HG03457 (cell line): ENCODE results near the gene TKT.
"Not testable (repeated sequence)": the region's sequence is repeated elsewhere in the genome, so short reads cannot be mapped to it uniquely, and the experiment has no call there.

Experiments used
- ATAC-seq: cut with Tn5 transposase; IDR thresholded peaks from one replicate; pipeline ENCODE4 v1.9.1; 2021; ENCODE audit warnings: moderate number of reproducible peaks; ENCODE audit not compliant: unreplicated experiment

The TKT gene

DNA sequence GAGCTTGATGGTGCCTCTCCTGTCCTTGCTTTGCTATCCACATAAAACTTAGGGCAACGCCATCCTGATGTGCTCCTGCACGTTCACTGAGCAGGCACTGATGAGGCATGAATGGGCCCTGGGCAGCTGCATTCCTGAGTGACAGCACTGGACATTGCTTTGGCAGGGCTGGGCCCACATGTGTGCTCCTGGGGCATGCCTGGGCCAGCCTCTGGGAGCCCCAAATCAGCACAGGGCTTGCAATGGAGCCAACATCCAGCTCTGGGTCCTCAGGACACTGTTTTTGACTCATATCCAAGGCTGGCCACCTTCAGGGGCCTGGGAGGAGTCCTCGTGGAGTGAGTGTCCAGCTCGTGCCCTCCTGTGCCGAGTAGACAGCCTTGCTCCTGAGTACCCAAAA is 5.9 kb upstream of the TKT start:
- ATAC-seq = no peak

DNA sequence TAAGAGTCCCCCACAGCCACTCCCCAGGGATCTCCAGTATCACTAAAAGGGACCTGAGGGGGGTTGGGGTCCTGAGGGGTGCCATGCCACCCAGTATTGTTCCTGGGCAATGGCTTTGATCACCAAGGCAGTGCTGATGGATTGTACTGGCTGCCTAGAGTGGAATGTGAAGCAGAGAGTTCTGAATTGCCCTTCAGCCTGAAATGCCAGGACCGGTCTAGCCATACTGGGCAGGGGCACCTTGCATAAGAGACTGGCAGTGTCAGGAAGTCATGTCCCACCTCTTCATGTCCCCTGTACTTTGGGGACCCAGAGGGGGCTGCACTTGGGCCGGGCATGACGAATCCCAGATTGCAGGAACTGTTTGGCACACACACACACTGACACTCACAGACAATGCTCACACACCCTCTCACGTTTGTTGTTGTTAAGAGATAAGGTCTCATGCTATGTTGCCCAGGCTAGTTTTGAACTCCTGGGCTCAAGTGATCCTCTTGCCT is 4.5 kb upstream of the TKT start:
- no peak for ATAC-seq

DNA sequence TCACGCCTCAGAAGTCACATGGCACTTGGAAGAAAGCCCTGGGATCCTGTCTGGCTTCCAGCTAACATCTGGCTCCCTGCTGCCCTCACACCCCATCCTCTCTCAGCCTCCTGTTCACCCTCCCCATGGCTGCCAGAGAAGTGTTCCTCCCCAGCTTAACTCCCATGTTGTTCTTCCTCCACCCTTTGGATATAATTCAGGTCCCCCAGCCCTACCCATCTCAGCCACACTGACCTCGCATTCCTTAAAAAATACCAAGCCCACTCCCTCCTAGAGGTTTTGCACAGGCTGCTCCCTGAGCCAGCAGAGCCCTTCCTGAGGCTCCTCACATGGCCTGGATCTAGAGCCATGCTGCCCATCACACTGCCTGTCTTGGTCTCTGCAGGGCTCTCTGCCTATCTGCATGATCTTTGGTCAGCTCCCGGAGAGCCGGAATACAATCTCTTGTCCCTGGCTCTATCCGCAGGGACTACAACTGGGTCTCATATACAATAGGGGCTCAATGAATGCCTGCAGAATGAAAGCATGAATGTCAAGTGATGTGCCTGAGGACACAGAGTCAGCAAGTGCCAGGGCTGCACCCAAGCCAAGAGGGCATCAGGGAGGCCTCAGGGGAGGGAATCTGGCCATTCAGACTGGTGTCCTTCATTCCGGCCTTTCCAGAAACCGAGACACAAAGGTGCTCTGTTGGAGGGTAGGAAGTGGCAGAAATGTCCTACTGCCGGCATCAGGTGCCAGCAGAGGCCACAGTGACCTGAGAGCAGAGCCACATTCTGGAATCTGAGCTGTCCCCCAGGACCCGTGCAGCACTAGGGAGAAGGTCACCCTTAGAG is 3.8 kb upstream of the TKT start:
- no peak for ATAC-seq

DNA sequence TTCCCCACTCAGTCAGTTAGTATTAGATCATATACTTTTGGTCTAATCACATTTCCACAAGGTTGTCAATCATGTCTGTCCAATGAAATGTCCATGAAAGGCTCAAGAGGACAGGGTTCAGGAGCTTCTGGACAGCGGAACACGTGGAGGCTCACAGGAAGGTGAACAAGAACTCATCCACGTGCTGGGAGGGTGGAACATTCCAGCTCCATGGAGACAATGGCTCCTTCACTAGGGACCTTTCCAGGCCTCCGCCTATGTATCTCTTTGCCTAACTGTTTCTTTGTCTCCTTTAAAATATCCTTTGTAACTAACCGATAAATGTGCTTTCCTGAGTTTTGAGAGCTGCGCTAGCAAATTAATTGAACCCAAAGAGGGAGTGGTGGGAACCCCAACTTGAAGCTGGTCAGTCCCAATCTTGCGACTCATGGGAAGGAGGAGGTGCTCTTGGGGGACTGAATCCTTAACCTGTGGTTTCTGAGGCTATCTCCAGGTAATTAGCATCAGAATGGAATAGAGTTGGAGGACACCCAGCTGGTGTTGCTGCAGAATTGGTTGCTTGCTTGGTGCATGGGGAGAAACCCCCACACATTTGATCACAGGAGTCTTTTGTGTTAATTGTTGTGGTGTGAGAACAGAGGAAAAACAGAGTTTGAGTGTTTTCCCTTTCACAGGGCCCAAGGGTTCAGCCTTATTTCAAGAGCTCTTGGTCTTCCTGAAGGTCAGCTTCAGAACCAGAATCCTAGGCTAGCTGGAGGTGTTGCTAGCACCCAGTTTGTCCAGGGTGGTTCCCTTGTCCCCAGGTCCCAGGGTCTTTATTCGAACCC is 3.0 kb upstream of the TKT start:
- no peak for ATAC-seq

DNA sequence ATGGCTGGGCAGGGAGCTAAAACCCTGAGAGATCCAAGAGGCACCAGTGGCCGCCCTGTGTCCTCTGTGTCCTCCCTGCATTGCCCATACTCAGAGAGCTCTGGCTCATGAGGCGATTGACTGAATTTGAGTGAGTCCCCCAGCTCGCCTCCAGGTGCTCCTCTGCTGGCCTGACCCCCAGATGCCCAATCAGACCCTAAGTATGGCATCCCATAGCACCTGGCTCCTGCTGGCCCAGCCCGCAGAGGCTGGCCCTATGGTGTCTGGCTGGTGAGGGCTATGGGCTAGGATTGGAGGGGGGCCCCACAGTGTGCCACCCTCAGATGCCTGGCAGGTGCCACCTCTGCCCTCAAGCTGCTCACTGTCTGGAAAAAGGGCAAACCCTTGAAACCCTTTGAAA is 1.6 kb upstream of the TKT start:
- no peak for ATAC-seq

DNA sequence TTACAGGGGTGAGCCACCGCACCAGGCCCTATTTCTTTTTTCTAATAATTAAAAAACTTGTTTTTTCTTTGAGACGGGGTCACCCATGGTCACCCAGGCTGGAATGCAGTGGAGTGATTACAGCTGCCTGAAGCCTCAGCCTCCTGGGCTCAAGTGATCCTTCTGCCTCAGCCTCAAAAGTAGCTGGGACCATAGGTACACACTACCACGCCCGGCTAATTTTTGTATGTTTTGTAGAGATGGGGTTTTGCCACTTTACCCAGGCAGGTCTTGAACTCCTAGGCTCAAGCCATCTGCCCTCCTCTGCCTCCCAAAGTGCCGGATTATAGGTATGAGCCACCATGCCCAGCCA is 858 bp upstream of the TKT start:
- no peak for ATAC-seq

DNA sequence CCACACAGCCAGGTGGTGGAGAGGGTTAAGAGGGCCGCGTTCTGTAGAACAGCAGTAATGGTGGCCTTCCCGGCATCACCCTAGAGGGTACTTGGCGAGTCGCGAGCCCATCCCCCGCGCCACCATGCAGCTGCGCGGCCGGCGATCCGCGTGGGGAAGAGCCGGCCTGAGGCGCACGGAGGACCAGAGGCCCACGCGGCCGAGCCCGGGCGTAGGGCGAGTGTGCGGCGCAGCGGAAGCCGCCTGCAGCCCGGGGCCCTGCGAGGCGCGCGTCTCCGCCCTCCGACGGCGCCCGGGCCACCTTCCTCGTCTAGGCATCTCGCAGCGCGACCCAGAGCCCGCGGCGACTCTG is 423 bp downstream of the TKT start:
- ATAC-seq = peak; percentile 41

DNA sequence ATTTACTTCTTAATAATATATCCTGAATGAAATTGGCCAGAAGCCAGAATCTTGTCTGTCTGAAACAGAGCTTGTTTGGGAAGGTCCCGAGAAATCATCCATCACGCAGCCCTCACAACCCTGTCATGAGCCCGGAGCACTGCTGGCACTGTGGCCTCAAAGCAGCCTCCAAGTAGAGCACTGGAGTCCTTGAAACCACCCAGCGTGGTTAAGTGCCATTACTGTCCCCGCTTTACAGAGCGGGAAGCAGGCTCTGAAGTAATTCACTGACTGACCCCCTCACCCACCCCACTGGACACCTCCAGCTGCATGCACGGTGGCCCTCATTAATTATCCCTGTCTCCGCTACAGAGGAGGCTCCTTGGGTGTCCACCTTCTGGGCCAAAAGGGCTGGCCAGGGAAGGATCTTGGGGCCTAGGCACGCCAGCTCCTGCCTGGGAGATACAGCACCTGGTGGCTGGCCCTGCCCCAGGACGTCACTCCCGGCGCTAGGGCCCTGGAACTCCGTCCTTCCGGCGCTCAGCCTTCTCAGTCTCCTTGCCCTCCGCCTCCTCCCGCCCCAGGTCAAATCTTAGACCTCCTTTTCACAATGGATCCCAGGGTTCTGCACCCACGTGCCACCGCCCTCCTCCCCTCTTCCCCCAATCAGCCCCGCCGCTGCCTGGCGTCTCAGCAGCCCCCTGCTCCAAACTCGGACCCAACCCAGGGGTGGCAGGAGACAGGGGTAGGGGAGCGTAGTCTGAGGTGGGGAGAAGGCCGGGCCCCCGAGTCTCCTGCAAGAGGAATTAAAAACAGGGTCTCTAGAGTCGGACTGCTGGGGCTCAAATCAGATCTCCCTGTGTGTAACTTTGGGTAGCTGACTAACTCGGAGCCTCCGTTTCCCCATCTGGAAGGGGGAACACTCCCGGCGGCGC is 1.1 kb downstream of the TKT start:
- peak; percentile 42 for ATAC-seq

DNA sequence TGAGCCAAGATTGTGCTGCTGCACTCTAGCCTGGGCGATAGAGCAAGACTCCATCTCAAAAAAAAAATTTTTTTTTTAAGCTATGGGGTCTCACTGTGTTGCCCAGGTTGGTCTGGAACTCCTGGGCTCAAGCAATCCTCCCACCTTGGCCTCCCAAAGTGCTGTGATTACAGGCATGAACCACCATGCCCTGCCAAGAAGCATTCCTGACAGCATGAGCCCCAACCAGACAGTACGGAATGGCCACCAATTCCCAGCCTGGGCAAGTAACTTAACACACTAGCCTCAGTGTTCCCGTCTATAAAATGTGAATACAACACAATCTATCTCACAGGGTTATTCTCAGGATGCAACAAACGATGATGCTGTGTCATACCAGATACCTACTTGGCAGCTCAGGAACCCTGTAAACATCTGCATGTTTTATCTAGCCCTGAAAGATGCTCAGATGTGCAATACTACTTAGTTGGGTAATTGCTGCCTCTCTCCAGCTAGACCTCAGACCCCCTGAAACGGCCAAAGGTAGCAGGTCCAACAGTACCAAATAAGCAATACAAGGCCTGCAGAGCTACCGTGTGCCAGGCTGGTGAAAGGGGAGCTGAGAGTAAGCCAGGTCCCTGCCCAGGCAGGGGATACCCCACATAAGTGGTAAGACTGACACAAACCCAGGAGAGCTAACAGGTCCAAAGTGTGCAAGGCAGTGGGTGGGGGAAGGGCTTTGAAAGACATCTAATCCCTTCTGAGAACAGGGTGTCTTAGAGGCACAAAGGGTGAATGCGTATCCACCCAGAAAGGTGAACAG is 1.9 kb downstream of the TKT start:
- no peak for ATAC-seq

DNA sequence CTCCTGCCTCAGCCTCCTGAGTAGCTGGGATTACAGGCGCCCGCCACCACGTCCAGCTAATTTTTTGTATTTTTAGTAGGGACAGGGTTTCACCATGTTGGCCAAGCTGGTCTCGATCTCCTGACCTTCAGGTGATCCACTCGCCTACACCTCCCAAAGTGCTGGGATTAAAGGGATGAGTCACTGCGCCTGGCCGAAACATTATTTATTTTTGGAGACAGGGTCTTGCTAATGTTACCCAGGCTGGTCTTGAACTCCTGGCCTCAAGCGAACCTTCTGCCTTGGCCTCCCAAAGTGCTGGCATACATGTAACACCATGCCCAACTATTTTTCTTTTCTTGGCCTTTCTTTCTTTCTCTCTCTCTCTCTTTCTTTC is 2.9 kb downstream of the TKT start:
- ATAC-seq = not testable (repeated sequence)

DNA sequence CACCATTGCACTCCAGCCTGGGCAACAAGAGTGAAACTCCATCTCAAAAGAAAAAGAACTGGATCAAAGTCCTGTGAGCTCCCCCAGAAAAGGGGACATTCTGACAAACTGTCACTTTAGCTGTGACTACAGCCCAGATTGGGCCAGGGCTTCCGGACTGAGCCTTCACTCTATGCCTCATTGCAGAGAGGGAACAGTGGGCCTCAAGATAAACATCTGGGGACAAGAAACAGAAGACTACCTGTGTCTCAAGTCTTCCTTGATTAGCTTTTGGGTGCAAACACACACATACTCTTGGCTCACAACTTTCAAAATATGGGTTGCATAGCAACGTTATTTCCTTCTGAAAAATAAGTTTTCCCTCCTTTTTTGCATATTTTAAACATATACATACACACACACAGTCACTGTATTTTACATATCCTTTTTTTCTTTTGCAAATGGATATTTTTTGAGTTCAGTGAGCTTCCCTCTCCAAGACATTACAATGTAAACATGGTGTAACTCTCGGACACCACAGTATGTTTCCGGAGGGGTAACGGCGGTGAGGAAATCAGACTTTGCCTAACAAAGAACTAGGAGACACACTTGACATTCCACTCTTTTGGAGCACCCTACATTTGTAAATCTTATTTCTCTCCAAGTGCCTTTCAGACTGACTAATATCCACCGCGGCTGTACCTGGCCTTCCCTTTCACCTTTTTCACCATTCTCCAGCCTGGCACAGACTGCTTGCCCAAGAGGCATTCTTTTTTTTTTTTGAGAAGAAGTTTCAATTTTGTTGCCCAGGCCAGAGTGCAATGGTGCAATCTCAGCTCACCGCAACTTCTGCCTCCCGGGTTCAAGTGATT is 3.5 kb downstream of the TKT start:
- no peak for ATAC-seq

DNA sequence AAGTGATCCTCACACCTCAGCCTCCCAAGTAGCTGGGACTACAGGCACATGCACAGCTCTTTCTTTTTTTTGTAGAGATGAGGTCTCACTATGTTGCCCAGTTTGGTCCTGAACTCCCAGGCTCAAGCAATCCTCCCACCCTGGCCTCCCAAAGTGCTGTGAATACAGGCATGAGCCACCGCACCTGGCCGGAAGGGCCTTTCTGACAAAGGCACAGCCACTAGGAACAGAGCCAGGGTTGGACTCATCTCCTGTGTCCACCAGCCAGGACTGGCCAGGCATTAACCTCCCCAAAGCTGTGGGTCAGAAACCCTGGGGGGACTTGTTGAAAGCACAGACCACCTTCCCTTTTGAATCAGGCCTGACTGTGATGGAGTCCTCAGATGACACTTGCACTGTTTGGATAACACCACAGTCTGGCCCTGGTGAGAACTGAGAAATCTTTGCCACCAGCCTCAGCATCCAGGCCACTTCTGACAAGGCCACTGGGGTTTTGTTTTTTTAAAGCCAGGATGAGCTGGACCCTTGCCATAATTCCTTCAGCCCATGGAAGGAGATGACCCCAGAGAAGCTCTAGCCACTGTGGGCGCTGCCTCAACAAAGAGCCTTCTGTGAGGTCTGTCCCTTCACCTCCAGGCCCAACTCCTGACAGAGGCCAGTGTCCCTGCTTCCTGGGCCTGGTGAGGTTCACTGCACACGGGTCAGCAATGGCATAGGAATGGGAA is 4.8 kb downstream of the TKT start:
- no peak for ATAC-seq

DNA sequence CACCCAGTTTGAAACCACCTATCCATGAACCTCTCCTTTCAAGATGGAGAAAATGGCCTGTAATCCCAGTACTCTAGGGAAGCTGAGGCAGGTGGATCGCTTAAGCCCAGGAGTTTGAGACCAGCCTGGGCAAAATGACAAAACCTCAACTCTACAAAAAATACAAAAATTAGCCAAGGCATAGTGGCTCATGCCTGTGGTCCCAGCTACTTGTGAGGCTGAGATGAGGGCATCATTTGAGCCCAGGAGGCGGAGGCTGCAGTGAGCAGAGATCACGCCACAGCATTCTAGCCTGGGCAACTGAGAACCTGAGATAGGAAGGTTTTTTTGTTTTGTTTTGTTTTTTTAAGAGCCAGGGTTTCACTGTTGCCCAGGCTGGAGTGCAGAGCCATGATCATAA is 5.4 kb downstream of the TKT start:
- ATAC-seq = no peak

DNA sequence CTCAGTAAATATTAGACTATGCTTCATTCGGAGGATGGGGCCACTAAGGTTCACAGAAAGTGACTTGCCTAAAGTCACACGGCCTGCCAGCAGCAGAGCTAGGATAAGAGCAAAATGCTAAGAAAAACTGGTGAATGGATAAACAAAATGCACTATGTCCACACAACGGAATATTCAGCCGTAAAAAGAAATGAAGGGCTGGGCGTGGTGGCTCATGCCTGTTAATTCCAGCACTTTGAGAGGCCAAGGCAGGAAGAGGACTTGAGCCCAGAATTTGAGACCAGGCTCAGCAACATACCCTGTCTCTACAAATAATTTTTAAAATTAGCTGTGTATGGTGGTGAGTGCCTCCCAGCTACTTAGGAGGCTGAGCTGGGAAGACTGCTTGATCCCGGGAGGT is 7.7 kb downstream of the TKT start:
- no peak for ATAC-seq

DNA sequence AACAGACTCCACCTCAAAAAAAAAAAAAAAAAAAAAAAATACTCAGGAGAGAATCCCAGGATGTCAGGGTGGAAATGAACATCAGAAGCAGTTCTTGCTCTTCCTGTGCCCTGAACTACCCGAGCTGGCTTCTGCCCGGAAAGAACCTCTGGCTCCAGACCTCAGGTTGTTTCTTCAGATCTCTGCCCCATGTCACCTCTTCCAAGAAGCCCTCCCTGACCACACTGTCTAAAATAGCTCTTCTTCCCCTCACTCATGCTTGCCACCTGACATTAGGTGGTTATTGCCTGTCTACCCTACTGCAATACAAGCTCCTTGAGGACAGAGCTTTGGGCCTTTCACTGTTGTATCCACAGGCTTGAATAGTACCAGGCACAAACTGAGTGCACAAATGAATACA is 8.2 kb downstream of the TKT start:
- no peak for ATAC-seq

DNA sequence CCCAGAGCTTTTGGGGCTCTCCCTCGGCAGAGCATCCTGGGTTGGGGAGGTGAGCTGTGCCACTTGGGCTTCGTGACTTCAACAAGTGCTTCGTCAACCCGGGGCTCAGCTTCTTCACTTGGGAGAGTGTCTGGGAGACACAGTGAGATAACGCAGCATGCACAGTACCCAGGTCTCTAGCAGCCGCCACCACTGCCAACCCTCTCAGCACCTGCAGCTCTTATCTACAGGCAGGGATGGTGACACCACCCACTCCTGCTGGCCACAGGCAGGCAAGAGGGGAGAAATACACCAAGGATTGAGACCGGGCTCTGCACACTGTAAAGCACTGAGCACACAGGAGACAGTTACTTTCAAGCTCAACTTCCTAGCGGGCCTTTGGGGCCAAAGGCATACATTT is 11.6 kb downstream of the TKT start:
- ATAC-seq = no peak

DNA sequence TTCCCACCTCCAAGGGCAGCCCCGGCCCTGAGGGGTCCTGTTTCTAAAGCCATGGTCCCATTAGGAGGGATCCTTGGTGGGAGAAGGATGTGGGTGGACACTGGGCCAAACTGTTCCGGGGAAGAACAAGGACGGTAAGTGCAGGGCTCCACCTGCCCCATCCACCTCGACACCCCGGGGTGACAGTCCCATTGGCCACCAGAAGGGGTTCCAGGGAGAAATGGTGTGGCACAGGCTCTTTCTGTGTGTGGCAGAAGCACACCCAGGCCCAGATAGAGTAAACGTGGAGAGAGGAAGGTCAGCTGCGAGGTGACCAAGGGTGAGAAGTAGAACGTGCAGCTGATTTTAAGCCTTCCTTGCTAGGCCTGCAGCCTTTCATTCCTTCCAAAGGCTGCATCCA is 12.0 kb downstream of the TKT start:
- ATAC-seq = no peak

DNA sequence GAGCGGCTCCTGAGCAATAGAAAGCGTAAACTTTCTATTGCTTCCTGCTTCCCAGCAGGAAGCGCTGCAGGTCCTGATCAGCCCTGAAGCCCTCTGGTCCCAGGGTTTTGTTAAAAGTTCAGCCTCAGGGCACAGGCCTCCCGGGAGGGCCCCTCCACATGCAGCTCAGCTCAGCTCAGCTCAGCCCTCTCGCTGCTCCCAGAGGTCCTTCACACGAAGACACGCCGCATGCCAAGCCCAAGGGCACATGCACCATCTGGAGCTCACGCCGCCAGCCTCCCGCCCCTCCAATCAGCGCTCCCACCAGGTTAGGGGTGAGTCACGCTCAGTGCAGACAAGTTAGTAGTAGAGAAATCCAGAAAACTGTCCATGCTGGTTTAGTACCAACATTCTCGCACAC is 12.7 kb downstream of the TKT start:
- no peak for ATAC-seq

DNA sequence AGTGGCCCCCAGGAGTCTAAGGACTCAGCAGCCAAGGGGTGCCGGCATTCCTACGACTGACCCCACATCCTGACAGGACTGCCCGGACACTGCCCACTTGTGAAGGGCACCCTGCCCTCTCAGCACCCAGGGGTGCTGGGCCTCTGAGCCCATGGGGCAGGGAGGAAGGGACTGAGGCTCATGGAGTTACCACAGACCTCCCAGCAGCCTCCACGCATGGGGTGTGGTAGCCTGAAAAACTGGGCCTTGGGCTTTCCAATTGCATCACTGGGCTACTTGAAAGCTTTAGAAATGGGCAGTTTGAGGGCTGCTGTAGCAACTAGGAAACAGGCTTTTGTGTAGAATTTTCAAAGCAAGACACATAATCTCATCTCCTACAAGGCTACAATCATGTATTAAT is 13.2 kb downstream of the TKT start:
- ATAC-seq = no peak
